NB4 (cell line): ENCODE results near the gene SLC7A11.

Source experiments
- MAX ChIP-seq: IDR thresholded peaks from 2 replicates; pipeline ENCODE4 v1.6.1; 2011; ENCODE audit warnings: low read depth, low read length
- POLR2A ChIP-seq: IDR thresholded peaks from 2 replicates; pipeline ENCODE4 v1.6.1; 2011; ENCODE audit warnings: mild to moderate bottlenecking; ENCODE audit not compliant: insufficient read length; ENCODE audit errors: extremely low read depth
- TF ChIP-seq, protein P1 (sequence below): IDR thresholded peaks from one replicate; pipeline ENCODE4 v1.5.1; 2012; ENCODE audit warnings: low read depth, low read length

DNA sequence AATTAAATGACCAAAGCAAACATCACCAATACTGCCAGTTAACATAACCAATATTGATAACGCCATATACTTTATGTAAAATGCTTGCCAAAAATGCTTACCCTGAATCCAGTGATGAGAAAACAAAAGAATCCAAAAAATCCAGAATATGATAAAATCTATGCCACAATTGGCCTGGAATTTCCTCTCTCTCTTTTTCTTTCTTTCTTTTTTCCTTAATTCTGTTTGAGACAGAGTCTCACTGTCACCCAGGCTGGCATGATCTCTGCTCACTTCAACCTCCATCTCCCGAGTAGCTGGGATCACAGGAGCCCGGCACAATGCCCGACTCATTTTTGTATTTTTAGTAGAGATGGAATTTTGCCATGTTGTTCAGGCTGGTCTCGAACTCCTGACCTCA is 9.8 kb upstream of the SLC7A11 start:
- TF ChIP-seq, protein P1, sequence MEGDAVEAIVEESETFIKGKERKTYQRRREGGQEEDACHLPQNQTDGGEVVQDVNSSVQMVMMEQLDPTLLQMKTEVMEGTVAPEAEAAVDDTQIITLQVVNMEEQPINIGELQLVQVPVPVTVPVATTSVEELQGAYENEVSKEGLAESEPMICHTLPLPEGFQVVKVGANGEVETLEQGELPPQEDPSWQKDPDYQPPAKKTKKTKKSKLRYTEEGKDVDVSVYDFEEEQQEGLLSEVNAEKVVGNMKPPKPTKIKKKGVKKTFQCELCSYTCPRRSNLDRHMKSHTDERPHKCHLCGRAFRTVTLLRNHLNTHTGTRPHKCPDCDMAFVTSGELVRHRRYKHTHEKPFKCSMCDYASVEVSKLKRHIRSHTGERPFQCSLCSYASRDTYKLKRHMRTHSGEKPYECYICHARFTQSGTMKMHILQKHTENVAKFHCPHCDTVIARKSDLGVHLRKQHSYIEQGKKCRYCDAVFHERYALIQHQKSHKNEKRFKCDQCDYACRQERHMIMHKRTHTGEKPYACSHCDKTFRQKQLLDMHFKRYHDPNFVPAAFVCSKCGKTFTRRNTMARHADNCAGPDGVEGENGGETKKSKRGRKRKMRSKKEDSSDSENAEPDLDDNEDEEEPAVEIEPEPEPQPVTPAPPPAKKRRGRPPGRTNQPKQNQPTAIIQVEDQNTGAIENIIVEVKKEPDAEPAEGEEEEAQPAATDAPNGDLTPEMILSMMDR = no peak
- TF ChIP-seq MAX = no peak
- no peak for TF ChIP-seq POLR2A
